GM18909 (cell line): Measurements from ENCODE around the gene SERPIND1.
"Not testable (repeated sequence)": the region's sequence is repeated elsewhere in the genome, so short reads cannot be mapped to it uniquely, and the experiment has no call there.

Experiments
- ATAC-seq: cut with Tn5 transposase; IDR thresholded peaks from one replicate; pipeline ENCODE4 v1.9.1; 2021; ENCODE audit warnings: mild to moderate bottlenecking; ENCODE audit not compliant: unreplicated experiment, poor library complexity

The SERPIND1 gene, protein sequence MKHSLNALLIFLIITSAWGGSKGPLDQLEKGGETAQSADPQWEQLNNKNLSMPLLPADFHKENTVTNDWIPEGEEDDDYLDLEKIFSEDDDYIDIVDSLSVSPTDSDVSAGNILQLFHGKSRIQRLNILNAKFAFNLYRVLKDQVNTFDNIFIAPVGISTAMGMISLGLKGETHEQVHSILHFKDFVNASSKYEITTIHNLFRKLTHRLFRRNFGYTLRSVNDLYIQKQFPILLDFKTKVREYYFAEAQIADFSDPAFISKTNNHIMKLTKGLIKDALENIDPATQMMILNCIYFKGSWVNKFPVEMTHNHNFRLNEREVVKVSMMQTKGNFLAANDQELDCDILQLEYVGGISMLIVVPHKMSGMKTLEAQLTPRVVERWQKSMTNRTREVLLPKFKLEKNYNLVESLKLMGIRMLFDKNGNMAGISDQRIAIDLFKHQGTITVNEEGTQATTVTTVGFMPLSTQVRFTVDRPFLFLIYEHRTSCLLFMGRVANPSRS

DNA sequence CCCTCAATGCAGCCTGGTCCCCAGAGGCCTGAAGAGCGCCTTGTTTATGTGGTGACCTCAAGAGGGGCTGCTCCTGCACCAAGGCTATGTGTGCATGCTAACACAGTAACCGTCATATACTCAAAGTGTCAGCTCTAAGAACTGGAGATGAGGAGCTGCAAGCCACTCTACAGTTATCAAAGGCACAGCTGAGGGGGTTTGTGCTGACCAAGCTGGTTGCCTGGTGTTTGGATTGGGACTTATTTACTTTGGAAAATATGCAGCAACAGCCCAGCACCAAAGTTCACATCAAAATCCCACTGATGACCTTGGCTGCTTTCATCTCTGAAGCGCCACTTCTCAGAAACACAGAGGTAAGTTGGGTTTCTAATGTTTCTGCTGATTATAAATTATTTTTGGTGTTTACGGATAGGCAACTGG lies at the start of gene SERPIND1:
Gene SERPIND1, plus strand, starts transcription at position 321 of the 420 bp plus-strand sequence. CDS start 5,200 bp downstream, outside the sequence.
- no peak for ATAC-seq

DNA sequence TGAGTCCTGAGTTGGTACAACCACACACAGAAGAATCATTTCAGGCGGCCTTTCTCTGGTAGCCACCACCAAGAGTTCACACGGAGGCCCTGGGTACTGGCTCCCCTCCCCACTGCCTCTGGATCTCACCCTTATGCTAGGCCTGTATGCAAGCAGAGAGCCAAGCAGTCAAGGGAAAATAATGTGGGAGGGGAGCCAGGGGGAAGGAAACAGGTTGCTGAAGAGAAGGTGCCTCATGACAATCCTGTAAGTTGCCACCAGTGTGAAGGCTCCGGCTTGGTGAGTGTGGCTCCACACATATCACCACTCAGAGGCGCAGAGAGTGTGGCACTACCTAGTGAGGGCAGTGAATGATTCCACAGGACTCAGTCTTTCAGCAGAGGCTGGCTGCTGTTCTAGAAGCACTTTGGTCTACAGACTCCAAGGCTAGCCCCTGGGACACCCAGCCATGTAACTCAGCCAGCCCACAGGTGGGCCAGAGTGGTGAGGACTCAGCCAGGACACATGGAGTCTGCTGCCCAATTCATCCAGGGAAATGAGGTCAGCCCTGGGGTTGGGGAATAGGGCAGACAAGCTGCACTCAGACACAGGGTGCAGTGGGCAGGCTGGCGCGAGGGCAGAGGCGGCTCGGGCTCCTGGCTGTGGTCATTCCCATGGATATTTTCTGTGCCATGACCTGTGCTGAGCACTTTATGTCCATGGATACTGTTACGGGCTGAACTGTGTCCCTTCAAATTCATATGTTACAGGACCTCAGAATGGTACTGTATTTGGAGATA lies 49.0 kb upstream of the SERPIND1 start:
- no peak for ATAC-seq

DNA sequence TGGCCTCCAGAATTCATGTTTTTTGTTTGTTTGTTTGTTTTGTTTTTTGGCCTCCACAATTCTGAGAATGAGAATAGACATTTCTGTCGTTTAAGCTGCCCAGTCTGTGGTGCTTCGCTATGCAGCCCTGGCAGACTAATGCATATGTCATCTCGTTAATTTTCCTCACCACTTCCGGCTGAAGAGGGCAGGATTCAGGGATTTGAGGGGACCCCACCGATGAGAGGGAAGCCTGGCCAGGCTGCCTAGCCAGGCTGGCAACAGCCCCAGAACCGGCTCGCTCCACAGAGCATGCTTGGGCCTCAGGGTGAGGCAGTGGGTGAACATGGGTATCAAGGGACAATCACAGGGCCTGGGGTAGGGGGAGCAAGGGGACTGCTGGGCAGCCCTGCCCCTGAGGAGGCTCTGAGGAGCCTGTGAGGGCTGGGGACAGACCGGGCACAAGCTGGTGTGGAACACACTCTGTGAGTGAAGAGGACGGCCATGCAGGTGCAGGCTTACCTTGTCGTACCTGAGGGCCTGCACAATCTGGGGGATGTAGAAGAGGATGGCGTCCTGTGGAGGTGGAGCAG lies 47.8 kb upstream of the SERPIND1 start:
- ATAC-seq, result no peak

DNA sequence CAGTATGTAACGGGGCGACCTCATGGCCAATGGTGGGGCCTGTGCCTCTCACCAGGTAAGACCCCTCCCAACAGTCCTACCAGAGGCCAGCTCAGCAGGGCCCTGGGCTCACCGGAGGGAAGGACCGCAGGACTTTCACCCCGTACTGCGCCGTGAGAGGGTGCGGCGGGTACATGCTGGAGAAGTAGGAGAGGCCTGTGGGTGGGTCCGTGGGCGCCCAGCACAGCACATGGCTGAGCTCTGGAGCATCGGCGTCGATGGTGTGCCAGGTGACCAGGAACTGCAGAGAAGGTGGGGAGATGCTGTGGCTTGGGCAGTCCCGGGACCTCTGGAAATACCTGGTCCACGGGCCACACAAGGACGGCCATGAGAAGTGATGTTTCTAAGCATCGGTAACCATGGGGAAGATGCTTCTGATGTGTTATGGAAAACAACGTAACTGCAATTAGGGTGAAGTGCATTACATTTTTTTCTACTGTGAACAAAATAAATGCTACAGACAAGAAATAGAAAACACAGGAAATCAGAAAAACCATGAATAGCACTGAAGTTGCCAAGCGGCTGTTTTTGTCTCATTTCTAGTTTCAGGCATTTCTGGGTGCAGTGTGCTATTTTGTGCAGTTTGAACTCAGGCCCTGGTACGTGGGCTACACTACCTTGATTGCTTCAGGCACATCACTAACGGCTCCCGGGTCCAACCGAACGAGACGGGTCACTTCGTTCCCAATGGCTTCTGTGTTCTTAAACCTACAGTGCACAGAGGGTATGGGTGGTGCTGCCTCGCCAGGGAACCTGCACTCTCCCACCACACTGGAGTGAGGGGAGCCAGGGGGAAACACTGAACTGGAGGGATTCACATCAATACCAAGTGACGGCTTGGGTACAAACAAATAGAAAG lies 46.5 kb upstream of the SERPIND1 start:
- ATAC-seq, result no peak

DNA sequence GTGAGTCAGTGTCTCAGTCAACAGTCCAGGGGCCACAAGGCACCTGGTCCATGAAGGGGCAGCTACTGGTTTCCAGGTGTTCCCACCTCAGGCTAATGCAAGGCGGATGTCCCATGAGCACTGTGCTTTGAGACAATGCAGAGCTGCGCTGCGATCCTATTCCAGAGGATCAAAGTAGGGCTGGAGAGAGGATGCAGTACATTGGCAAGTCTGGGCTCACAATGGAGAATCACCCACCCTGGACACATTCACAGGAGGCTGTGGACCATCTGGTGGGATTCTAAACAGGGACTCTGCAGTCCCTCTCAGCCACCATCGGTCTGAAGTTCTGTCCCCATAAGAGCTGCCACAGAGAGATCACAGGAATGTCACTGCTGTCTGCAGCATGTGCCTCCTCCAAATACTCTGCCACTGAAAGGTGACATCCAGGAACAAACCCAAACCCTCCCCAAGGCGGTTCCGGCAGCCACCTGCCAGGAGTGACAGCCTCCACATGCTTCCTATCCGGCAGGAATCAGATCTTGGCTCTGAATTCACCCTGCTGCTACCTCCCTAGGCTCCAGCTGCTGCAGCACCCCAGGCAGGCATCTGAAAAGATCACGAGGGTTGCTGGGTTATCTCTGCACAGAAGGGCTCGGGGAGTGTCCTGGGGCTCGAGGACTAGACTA lies 45.3 kb upstream of the SERPIND1 start:
- ATAC-seq, result no peak

DNA sequence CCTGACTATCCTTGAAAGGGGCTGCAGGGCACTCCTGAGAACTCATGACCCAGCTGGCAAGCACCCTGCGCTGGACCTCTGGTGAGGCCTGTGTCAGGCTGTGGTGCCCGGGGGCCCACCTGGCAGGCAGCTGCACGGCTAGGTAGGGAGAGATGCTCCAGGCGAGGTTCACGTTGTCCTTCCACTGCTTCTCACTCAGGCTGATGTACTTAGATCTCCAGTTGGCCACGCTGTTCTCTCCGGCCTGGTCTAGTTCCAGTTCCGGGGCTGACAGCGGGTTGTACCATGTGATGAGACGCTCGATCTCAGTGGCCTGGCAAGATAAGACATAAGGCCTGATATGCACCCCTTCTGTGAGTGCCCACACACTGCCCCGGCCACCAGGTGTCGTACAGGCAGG lies 44.7 kb upstream of the SERPIND1 start:
- ATAC-seq, result no peak

DNA sequence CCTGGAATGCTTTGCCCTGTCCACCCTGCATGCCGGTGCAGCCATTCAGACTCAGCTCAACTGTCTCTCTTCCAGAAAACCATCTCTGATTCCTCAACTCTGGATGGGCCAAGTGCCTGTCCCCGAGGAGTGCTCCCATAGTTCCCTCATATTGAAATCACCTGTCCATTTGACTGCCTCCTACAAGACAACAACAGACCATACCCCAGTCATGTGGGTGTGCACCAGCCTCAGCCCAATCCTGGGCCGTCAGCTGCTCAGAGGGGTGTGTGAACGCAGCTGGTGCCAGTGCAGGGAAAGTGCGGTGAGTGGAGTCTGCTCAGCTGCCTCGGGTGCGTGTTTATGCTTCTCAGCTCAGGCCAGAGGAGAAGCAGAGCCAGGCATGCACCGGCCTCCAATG lies 41.5 kb upstream of the SERPIND1 start:
- ATAC-seq, result not testable (repeated sequence)

DNA sequence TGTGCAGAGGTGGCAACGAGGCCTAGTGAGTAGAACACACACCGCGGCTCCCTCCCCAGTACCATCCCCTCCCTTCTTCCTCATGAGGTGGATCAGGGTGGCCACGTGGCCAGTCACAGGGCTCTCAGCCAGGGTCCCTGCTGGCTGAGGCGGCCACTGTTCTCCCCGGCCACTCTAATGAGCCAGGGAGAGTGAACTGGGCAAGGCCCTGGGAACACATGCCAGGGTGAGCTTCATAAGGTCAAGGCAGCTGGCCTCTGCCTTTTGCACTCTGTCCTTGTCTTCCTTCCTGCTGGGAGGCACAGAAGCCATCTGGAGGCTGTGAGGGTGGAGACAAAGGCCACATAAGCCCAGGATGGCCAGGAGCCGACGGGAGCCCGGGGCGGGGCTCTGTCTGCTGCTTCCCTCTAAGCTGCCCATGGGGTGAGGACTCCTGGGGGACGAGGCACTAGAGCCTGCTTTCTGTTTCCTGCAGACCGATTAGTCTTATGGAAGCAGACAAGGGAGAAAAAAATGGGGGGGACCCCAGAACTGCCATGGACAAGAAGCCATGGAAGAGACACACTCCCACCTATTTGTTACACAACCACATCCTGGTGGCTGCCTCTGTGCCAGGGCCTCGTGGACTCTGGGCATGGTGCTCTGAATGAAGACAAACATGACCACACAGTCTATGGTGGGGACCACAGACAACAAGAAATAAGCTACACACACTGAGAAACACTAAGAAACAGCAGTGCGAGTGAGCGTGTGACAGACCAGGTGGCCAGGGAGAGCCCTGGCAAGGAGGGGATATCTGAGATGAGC lies 38.4 kb upstream of the SERPIND1 start:
- ATAC-seq, result not testable (repeated sequence)

DNA sequence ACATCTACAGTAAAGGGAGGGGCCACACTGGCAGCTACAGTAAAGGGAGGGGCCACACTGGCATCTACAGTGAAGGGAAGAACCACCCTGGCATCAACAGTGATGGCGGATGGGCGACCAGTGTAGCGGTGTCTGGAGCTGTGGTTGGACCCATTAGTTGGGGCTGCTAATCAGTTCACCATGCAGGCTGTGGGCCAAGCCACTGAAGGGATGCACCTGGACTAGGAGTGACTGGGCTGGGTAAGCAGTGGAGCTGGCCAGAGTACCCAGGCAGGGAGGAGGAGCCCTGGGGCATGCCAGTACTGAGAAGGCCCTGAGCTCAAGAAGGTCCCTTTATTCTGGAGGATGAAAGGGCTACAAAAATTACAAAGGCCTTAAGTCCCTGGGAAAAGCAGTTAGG lies 37.0 kb upstream of the SERPIND1 start:
- ATAC-seq, result not testable (repeated sequence)

DNA sequence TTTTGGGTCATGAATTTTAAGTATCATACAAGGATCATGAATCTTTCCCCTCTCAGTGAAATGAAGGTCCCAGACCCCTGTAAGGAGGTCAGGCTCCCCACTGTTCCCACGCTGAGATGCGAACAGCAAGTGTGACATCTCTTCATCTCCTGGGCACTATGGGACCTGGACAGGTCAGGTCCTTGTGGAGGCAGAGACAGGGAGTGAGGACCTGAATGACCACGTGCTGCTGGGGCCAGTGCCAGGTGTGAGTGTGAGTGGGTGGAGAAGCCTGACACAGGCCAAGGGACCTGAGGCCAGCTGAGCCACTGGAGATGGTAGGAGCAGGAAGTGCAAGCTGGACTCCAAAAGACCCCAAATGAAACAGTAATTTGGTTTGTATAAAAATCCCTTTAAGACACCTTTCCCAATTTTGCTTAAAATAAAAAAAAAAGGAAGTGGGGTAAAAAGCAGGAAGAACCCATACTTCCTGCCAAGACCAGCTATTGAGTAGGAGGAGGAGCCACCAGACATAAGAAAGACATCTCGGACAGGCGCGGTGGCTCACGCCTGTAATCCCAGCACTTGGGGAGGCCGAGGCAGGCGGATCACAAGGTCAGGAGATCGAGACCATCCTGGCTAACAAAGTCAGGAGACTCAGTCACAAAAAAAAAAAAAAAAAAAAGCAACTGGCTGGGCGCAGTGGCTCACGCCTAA lies 35.4 kb upstream of the SERPIND1 start:
- ATAC-seq, result no peak

DNA sequence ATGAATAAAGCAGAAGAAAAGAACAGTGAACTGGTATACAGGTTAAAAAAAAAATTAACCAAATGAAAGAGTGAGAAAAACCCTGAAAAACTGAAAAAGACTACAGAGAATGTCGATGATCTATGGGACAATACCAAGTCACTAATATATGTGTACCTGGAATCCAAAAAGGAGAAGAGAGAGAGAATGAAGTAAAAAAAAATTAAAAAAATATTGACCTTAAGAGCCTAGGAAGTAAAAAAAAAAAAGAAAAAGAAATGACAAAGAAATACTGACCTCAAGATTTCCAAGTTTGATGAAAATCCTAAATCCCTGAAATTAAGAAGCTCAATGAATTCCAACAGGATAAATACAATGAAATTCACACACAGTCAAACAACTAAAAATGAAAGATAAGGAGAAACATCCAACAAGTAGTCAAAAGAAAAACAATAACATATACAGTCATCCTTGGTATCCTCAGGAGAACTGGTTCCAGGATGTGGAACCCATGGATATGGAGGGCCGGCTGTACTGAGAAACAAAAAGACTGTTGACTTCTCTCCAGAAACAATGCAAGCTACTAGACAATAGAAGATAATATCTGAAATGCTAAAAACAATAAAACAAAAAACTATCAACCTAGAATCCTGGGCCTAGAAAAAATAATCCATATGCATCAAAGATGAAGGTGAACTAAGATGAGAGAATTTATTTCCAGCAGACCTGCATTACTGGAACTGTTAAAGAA lies 33.5 kb upstream of the SERPIND1 start:
- ATAC-seq, result no peak

DNA sequence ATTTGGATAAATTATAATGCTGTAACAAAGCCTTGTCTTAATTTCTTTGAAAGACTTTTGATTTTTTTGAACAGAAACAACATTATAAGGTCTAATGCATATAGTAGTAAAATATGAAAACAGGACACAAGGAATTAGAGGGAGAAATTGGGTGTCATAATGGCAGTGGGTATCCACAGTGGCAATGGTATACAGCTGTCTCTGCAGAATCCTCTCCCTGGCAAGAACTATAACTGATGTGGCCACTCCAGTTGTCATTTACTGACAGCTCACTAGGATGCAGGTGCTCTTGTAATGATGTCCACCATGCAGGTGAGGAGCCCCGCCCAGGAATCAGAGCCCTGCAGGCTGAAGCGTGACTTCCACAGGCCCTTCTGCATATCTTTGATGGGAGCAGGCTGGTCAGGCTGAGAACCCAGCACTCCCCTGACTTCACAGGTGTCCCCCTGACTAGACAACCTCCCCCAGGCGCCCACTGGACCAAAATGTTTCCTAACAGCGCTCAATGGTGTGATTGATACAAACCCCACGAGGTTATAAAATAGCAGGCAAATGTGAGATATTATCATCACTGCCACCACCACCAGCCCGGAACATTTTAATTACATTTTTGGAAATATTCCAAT lies 32.8 kb upstream of the SERPIND1 start:
- ATAC-seq, result no peak

DNA sequence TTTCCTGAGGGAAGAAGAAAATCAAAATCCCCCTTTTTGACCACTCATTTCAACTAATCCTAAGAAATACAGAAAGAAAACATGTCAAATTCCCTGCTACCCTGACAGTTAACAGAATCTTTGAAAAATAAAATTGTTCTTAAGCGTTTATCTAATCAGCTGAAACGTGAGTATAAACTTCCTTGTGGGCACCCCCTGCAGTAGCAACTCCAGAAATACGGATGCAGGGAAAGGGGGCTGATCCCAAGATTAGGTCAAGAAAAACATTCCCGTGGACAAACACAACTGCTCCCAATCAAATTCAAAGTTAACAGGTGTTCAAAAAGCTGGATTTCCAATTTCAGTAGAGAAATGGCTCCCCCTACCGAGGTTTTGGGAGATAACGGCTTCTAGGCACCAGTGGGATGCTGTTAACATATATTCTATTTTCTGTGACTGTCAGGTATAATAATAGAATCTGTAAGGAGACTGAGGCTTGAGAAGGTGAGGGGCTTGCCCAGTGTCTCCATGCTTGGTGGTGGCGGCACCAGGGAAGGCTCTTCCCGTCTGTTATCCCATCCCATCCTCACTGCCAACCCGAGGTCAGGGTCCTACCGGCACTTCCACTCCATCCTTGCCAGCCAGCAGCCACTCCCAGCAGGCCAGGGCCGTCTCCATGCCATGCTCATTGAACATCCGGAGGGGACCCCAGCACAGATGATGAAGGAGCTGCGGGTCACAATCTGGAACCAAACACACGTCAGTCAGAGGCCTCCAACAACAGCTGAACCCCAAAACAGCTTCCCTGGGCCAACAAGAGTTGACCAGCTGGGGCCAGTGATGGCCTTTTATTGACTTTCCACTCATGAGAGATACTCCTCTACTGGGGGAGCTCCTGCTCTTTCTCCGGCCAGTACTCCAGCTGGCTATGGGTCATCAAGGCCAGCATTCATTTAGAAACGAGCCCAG lies 32.0 kb upstream of the SERPIND1 start:
- ATAC-seq, result no peak

DNA sequence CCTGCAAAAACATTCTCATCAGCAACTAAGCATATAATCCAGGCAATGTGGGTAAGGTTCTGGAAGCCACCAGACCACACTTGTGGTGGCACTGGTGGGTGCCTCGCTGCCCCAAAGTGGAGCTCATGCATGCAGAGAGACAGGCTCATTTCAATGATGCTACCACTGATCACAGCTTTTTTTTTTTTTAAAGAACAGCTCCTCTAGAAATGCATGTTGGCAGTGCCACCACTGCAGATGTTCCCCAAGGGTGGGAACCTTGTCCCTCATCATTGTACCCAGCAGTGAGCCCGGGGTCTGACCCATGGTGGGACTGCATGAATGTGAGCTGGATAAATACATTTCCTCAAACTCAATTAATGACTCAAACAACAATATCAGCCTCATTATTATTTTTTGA lies 31.1 kb upstream of the SERPIND1 start:
- no peak for ATAC-seq

DNA sequence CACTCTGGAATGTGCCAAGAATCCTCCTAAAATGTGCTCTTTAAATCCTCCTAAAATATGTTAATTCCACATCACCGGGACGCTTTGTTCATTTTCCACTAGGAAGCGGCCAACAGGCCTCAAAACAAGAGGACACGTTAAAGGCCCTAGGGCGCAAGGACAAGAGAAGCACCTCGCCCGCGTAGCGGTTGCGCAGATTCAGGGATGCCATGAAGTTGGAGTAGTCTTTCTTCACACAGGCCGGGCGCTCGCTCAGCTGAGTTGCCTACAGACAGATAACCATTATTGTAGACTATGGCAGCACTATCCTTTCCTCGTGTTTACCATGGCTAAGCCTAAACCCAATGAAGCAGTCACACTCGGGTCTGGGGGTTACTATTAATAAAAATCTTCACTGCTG lies 29.5 kb upstream of the SERPIND1 start:
- no peak for ATAC-seq

DNA sequence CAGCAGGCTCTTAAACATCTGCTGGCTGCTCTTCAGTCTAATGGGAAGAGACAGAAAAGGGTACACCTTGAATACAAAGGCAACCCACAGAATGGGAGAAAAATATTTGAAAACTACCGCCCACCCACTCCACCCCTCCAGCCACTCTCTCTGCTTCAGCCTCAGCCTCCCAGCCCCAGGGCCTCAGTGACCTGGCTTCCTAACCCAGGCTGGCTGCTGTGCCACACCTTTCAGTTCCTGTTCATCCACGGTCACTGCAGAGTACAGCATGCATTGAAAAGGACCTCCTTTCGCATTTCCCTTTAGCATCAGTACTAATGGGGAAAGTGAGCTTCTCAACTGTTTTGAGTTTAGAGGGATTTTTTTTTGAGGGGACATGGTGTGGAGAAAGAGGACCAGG lies 28.8 kb upstream of the SERPIND1 start:
- no peak for ATAC-seq
